Measurements from ENCODE around the gene TOP2B. TPM values are rescaled to one million over a fixed set of nuclear protein-coding genes. Genes with fewer than 3 reads are reported as not detected.
A peak's percentile ranks its signal among the peaks of the same experiment; 100 is the strongest.

Gene TOP2B
- 75.8 and 84.7 TPM in 2 replicates for total RNA-seq (2014; rRNA removed)
- 34.2 TPM for polyA plus RNA-seq (2012)

GRCh38 chr3:25664812-25665314 lies at the start of gene TOP2B:
Gene TOP2B, minus strand, starts transcription at chr3:25664907. Its CDS starts 610 bp downstream, at chr3:25664297.
- DNase-seq (ENCODE audit: low read depth), result peak; percentile 96

- no peak for DNase-seq (ENCODE audit: low read depth)
Observed at GRCh38 chr3:25713341-25713985, 48.8 kb upstream of the TOP2B start.

GRCh38 chr3:25711090-25711489 lies 46.4 kb upstream of the TOP2B start:
- no peak for DNase-seq (ENCODE audit: low read depth)

GRCh38 chr3:25708036-25708435 lies 43.3 kb upstream of the TOP2B start:
- DNase-seq (ENCODE audit: low read depth), result no peak

GRCh38 chr3:25707268-25707926 lies 42.7 kb upstream of the TOP2B start:
- no peak for DNase-seq (ENCODE audit: low read depth)

- DNase-seq (ENCODE audit: low read depth), result no peak
Observed at GRCh38 chr3:25706213-25706612, 41.5 kb upstream of the TOP2B start.

- DNase-seq (ENCODE audit: low read depth), result no peak
Observed at GRCh38 chr3:25697553-25697952, 32.8 kb upstream of the TOP2B start.

- no peak for DNase-seq (ENCODE audit: low read depth)
Observed at GRCh38 chr3:25695731-25696420, 31.2 kb upstream of the TOP2B start.

GRCh38 chr3:25693238-25693637 lies 28.5 kb upstream of the TOP2B start:
- DNase-seq (ENCODE audit: low read depth), result no peak

GRCh38 chr3:25692341-25692740 lies 27.6 kb upstream of the TOP2B start:
- no peak for DNase-seq (ENCODE audit: low read depth)

- DNase-seq (ENCODE audit: low read depth), result no peak
Observed at GRCh38 chr3:25690768-25691533, 26.2 kb upstream of the TOP2B start.

- no peak for DNase-seq (ENCODE audit: low read depth)
Observed at GRCh38 chr3:25689226-25689625, 24.5 kb upstream of the TOP2B start.

GRCh38 chr3:25687742-25688141 lies 23.0 kb upstream of the TOP2B start:
- no peak for DNase-seq (ENCODE audit: low read depth)

GRCh38 chr3:25686766-25687165 lies 22.1 kb upstream of the TOP2B start:
- DNase-seq (ENCODE audit: low read depth), result no peak

- no peak for DNase-seq (ENCODE audit: low read depth)
Observed at GRCh38 chr3:25683882-25684281, 19.2 kb upstream of the TOP2B start.

- DNase-seq (ENCODE audit: low read depth), result no peak
Observed at GRCh38 chr3:25683410-25683809, 18.7 kb upstream of the TOP2B start.

GRCh38 chr3:25679642-25680302 lies 15.1 kb upstream of the TOP2B start:
- no peak for DNase-seq (ENCODE audit: low read depth)

- no peak for DNase-seq (ENCODE audit: low read depth)
Observed at GRCh38 chr3:25679166-25679565, 14.5 kb upstream of the TOP2B start.

GRCh38 chr3:25678581-25678980 lies 13.9 kb upstream of the TOP2B start:
- peak; percentile 18 for DNase-seq (ENCODE audit: low read depth)

- DNase-seq (ENCODE audit: low read depth), result no peak
Observed at GRCh38 chr3:25677121-25677520, 12.4 kb upstream of the TOP2B start.

GRCh38 chr3:25674670-25675069 lies 10.0 kb upstream of the TOP2B start:
- no peak for DNase-seq (ENCODE audit: low read depth)
